ENCODE data around the gene ZMYND12.
A peak's percentile ranks its signal among the peaks of the same experiment; 100 is the strongest.

The ZMYND12 gene

DNA sequence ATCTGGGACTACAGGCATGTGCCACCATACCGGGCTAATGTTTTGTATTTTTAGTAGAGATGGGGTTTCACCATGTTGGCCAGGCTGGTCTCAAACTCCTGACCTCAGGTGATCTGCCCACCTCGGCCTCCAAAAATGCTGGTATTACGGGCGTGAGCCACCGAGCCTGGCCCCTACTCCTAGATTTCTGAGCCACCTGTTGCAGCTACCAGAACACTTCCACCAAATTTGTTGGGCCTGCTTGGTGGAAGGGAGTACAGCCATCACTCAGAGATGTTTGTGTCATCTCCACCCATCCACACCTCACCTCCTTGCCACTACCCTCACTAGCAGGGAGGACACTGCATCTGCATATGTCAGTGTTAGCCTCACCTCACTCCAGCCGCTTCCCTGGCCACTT is 69.8 kb downstream of the ZMYND12 start:
- DNase-seq: no peak

DNA sequence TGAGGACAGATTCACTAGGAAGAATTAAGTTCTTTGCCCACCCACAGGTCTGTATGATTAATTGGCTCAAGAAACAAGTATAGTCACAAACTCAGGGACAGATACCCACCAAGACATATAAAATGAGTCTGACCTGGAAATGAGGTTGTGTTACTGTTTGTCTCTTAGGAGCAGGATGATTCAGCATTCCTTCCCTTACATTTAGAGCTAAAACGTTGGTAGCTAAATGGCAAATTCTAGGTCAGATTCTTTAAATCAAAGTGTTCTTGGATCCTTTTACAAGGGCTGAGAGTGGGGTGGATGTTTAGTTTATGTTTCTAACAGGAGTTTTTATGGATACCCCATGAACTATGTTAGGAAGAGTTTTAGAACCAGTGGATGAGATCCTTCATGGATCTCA is 70.5 kb downstream of the ZMYND12 start:
- DNase-seq: peak; percentile 18

DNA sequence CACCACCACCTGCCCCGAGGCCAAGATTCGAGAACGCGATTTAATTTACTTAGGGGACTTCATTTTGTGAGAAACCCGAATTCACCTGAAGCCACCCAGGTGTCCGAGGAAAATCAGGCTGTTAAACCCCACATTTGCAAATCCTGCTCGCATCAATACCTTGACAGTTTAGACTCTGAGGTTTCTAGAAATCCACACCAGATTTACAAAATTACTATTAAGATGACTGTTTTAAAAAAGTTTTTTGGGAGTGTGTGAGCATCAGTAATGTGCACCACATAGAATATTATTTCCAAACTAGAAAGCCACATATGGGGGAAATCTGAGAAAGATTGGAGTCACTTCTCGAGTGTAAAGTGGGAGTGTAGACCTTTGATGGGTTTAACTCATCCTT is 74.5 kb downstream of the ZMYND12 start:
- DNase-seq: no peak

GRCh38 chr1:42380586-42381279 is 75.1 kb downstream of the ZMYND12 start, which contains the start of gene RIMKLA:
Gene RIMKLA, plus strand, starts transcription at chr1:42380792. Its CDS starts 143 bp downstream, at chr1:42380935.
- peak; percentile 62 for DNase-seq

Measured in hematopoietic multipotent progenitor cell treated with erythropoietin and hydrocortisone succinate and interleukin-3 and kit ligand, for 6 days (in vitro differentiated cells).